Measurements from ENCODE around the gene TMEM125.

The TMEM125 gene

DNA sequence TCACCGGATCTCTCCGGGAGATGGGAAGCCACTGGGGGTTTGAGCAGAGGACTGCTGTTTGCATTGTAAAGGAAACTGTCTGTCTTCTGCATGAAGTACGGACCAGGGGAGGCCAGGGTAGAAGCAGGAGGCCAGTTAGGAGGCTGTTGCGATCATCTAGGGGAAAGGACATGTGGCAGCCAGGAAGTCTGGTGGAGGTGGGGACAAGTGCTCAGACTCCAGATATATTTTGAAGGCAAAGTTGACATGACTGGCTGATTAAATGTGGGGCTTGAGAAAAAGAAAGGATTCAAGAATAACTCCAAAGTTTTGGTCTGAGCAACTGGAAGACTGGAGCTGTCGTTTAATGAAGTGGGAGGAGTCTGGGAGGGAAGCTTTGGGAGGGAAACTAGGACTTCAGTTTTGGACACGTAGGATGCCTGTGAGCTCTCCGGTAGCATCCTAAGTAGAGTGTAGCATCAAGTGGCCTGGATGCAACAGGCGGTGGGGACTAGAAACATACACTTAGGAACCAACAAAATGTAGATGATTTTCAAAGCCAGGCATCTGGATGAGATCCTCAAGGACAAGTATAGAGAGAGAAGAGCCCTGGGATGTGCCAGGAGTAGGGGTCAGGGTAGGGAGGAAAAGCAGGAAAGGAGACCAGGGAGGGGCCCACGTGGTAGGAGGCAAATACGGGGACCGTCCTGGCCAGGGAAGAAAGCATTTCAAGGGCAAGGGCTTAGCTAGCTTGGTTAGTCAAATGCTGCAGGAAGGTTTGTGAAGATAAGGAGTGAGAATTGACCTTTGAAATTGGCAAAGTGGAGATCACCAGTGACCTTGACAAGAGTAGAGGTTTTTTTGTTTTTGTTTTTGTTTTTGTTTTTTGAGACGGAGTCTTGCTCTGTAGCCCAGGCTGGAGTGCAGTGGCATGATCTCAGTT, 19.3 kb downstream of the TMEM125 start:
- CTCF ChIA-PET = interaction anchor here (0.9 to 1.3 kb wide), 3 partner anchors 9 to 211 kb away, joined by 3 to 5 read pairs (median 3); no protein-coding TSS in a partner anchor
- DNase-seq (ENCODE audit: extremely low spot score) = no peak
- TF ChIP-seq CTCF (IDR thresholded peaks at IDR 0.05; ENCODE audit: control extremely low read depth, extremely low read depth, low read depth, missing control alignments) = no peak
- POLR2A ChIA-PET = no interaction called here

DNA sequence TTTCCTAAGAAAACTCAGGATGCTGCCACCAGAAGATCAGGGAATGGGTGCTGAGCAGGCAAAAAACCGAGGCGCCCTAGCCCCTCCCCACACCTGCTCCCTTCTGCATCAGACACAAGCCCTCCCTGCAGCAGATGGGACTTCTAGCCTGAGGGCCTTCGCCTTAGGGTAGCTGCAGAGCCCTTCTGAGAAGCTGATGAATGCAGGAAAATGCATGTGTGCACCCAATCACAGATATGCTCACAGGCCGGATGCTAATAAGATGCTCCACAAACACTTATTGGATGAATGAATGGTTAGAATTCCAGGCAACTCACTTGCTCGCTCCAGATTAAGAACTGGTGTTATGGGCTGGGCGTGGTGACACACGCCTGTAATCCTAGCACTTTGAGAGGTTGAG, 22.4 kb downstream of the TMEM125 start:
- no peak for TF ChIP-seq CTCF (IDR thresholded peaks at IDR 0.05; ENCODE audit: control extremely low read depth, extremely low read depth, low read depth, missing control alignments)
- POLR2A ChIA-PET = no interaction called here
- CTCF ChIA-PET = interaction anchor here (1.5 kb wide), 1 partner anchor 12 kb away, joined by 6 read pairs; no protein-coding TSS in a partner anchor
- no peak for DNase-seq (ENCODE audit: extremely low spot score)

GRCh38 chr1:43292679-43293078, 22.9 kb downstream of the TMEM125 start:
- no peak for DNase-seq (ENCODE audit: extremely low spot score)
- CTCF ChIA-PET = interaction anchor here (1.5 kb wide), 1 partner anchor 12 kb away, joined by 6 read pairs; no protein-coding TSS in a partner anchor
- POLR2A ChIA-PET = no interaction called here
- TF ChIP-seq CTCF (IDR thresholded peaks at IDR 0.05; ENCODE audit: control extremely low read depth, extremely low read depth, low read depth, missing control alignments) = no peak

- CTCF ChIA-PET = interaction anchor here (1.5 kb wide), 1 partner anchor 13 kb away, joined by 6 read pairs; no protein-coding TSS in a partner anchor
- no peak for DNase-seq (ENCODE audit: extremely low spot score)
- no peak for TF ChIP-seq CTCF (IDR thresholded peaks at IDR 0.05; ENCODE audit: control extremely low read depth, extremely low read depth, low read depth, missing control alignments)
- POLR2A ChIA-PET = no interaction called here
These were observed 23.4 kb downstream of the TMEM125 start for GRCh38 chr1:43293176-43293575.

DNA sequence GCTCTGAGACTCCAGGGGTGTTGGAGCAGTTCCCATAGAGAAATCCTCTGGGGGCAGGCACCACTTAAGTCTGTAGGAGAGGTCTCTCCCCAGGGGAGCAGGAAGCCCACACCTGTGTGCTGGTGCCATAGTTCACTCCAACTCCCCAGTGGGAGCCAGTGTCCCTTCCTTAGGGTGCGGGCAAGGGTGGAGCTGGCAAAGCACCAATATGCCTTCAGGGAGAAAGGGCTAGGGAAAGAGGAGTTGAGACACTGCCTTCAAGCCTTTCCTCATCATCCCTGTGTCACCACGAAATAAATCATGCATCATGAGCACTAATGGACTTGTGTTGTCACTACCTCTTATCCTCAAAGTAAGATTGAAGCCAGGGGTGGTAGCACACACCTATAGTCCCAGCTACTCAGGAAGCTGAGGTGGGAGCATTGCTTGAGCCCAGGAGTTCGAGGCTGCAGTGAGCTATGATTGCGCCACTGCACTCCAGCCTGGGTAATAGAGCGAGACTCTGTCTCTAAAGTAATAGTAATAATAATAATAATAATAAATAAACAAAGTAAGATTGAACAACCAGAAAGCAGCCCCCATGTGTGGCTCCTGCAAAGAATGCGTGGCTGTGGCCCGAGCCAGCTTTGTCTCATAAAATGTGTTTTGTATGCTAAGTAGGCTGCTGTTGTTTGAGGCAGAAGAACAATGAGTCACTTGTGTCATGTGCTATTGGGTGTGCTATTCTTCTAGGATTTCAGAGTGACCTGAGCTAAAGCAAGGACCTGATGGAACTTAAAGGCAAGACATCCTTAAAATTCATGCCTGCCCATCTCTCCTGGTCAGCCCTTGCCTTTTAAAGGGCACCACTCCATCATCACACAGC, 24.3 kb downstream of the TMEM125 start:
- TF ChIP-seq CTCF (IDR thresholded peaks at IDR 0.05; ENCODE audit: control extremely low read depth, extremely low read depth, low read depth, missing control alignments) = no peak
- ChIA-PET CTCF (interaction anchor here (0.7 to 1.6 kb wide), 5 partner anchors 8 to 639 kb away, joined by 3 to 4 read pairs (median 4); partner anchors contain the start of gene ARTN), POLR2A (no interaction called here)
- DNase-seq (ENCODE audit: extremely low spot score) = no peak

GRCh38 chr1:43294761-43295160, 25.0 kb downstream of the TMEM125 start:
- POLR2A ChIA-PET = no interaction called here
- no peak for DNase-seq (ENCODE audit: extremely low spot score)
- CTCF ChIA-PET = interaction anchor here (0.8 to 1.6 kb wide), 6 partner anchors 8 to 382 kb away, joined by 3 to 4 read pairs (median 4); partner anchors contain the start of gene C1orf210
- TF ChIP-seq CTCF (IDR thresholded peaks at IDR 0.05; ENCODE audit: control extremely low read depth, extremely low read depth, low read depth, missing control alignments) = no peak
